ENCODE results near the gene CALML4. TPM values are rescaled to one million over a fixed set of nuclear protein-coding genes. Genes with fewer than 3 reads are reported as not detected.
"Not testable (repeated sequence)": the region's sequence is repeated elsewhere in the genome, so short reads cannot be mapped to it uniquely, and the experiment has no call there.

Gene CALML4
- total RNA-seq, 1 donor from 2014 or later = 14.8 TPM

DNA sequence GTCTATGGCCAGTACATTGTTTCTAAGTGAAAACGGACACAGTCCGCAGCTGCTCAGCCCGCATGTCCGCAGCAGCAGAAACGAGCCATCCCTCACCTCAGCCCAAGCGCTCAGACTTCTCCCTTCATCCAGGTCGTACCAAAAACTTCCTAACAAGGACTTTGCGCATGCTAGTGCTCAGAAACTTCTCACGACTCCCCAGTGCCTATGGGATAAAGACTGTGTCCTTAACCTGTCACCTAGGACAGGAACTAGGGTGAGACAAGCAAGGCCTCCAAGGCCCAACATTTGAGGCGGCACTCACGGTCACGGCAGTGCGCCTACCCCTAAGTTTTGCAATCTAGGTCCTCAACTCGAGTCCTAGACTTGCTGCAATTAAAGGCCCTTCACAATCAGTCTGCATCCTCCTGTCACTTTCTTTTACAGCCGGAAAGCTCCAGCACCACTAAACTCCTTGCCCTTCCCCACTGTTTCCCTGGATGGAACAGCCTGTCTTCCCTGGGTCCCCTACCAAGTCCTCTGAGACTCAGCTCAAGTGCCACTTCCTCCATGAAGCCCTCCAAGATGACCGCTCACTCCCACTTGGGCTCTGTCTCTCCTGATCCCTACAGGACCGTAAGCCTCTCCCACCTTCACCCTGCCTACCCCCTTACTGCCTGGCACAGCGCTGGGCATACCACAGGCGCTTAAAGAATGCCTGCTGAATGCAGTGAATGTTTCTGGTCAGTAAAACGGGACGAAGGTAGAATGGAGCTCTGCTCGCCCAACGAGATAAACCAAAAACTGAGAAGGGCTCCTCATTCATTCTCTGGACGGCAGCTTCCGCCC, 23.2 kb upstream of the CALML4 start:
- no peaks in the 10 kb centered on the region for H3K9me3 Mint-ChIP-seq
- H3K4me3 Mint-ChIP-seq = peak overlapping the region; percentile 92
- H3K4me1 Mint-ChIP-seq = peaks cover 50% of the 10 kb centered on the region
- no peaks in the 10 kb centered on the region for H3K27me3 Mint-ChIP-seq (ENCODE audit: low read depth)
- H3K36me3 Mint-ChIP-seq (ENCODE audit: low read depth) = peaks cover 6% of the 10 kb centered on the region
- peak overlapping the region; percentile 93 for H3K27ac Mint-ChIP-seq (ENCODE audit: unreplicated experiment)
- TF ChIP-seq, protein P1, sequence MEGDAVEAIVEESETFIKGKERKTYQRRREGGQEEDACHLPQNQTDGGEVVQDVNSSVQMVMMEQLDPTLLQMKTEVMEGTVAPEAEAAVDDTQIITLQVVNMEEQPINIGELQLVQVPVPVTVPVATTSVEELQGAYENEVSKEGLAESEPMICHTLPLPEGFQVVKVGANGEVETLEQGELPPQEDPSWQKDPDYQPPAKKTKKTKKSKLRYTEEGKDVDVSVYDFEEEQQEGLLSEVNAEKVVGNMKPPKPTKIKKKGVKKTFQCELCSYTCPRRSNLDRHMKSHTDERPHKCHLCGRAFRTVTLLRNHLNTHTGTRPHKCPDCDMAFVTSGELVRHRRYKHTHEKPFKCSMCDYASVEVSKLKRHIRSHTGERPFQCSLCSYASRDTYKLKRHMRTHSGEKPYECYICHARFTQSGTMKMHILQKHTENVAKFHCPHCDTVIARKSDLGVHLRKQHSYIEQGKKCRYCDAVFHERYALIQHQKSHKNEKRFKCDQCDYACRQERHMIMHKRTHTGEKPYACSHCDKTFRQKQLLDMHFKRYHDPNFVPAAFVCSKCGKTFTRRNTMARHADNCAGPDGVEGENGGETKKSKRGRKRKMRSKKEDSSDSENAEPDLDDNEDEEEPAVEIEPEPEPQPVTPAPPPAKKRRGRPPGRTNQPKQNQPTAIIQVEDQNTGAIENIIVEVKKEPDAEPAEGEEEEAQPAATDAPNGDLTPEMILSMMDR (conservative IDR thresholded peaks at IDR 0.05) = no peak
- DNase-seq (ENCODE audit: low read depth, low spot score) = no peak

GRCh38 chr15:68227643-68228142, 22.6 kb upstream of the CALML4 start:
- H3K27me3 Mint-ChIP-seq (ENCODE audit: low read depth) = no peaks in the 10 kb centered on the region
- peaks cover 56% of the 10 kb centered on the region for H3K4me1 Mint-ChIP-seq
- TF ChIP-seq, protein P1 (conservative IDR thresholded peaks at IDR 0.05) = no peak
- H3K27ac Mint-ChIP-seq (ENCODE audit: unreplicated experiment) = no peak overlapping the region
- H3K4me3 Mint-ChIP-seq = peak overlapping the region; percentile 92
- H3K36me3 Mint-ChIP-seq (ENCODE audit: low read depth) = peaks cover 11% of the 10 kb centered on the region
- H3K9me3 Mint-ChIP-seq = no peaks in the 10 kb centered on the region
- DNase-seq (ENCODE audit: low read depth, low spot score) = no peak

DNA sequence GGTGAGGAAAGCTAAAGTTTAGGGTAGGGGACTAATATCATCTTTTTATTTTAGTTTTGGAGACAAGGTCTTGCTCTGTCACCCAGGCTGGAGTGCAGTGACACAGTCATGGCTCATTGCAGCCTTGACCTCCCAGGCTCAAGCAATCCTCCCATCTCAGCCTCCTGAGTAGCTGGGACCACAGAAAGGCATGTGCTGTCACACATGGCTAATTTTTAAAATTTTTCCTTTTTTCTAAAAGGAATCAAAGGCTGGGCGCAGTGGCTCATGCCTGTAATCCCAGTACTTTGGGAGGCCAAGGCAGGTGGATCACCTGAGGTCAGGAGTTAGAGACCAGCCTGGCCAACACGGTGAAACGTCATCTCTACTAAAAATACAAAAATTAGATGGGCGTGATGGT, 20.3 kb upstream of the CALML4 start:
- not testable (repeated sequence) for DNase-seq (ENCODE audit: low read depth, low spot score); H3K9me3 Mint-ChIP-seq; H3K27ac Mint-ChIP-seq (ENCODE audit: unreplicated experiment)

DNA sequence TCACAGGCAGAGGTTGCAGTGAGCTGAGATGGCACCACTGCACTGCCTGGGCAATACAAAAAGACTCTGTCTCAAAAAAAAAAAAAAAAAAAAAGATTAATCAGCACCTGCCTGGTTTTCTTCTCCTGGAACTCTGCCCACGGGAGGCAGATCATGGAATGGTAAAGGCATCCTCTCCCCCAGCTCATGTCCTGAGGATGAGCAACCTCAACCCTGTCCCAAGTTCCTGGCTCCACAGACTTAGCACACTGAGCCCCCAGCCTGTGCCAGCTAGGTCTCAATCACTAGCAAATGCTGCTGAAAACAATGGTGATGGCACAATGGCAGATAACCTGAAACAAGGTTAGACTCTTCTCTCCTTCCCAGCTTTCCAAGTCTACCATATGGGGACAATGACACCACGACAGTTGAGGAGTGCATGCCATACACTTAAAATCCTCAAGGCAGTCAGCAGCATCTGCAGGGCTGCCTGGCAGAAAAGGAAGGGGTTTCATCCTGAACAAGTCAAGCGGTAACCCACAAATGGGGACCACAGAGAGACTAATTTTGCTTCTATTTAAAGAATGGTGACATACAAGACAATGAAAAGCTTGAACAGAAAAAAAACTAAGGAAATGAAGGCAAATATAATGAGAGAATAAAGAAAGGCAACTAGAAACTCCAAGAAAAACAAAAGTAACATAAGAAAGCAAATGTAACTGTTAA, 19.6 kb upstream of the CALML4 start:
- no peaks in the 10 kb centered on the region for H3K27me3 Mint-ChIP-seq (ENCODE audit: low read depth)
- DNase-seq (ENCODE audit: low read depth, low spot score) = no peak
- peaks cover 37% of the 10 kb centered on the region for H3K4me1 Mint-ChIP-seq
- H3K4me3 Mint-ChIP-seq = peak overlapping the region; percentile 53
- TF ChIP-seq, protein P1 (conservative IDR thresholded peaks at IDR 0.05) = no peak
- H3K9me3 Mint-ChIP-seq = no peaks in the 10 kb centered on the region
- H3K27ac Mint-ChIP-seq (ENCODE audit: unreplicated experiment) = no peak overlapping the region
- H3K36me3 Mint-ChIP-seq (ENCODE audit: low read depth) = peaks cover 18% of the 10 kb centered on the region

More for the DNA sequence above, 20.3 kb upstream of the CALML4 start:
- peak overlapping the region; percentile 53 for H3K4me3 Mint-ChIP-seq
- H3K36me3 Mint-ChIP-seq (ENCODE audit: low read depth) = peaks cover 12% of the 10 kb centered on the region
- not testable (repeated sequence) for H3K27me3 Mint-ChIP-seq (ENCODE audit: low read depth)
- H3K4me1 Mint-ChIP-seq = peaks cover 43% of the 10 kb centered on the region

DNA sequence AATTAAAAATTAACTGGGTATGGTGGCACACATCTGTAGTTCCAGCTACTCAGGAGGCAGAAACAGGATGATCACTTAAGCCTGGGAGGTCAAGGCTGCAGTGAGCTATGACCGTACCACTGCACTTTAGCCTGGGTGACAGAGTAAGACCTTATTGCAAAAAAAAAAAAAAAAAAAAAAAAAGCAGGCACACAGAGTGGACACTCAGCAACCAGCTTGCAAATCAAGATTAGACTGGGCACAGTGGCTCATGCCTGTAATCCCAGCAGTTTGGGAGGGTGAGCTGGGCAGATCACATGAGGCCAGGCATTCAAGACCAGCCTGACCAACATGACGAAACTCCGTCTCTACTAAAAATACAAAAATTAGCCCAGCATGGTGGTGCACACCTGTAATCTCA, 19.0 kb upstream of the CALML4 start:
- Mint-ChIP-seq H3K27ac (ENCODE audit: unreplicated experiment) (no peak overlapping the region), H3K4me3 (no peak overlapping the region), H3K9me3 (no peaks in the 10 kb centered on the region), H3K4me1 (peaks cover 36% of the 10 kb centered on the region), H3K36me3 (ENCODE audit: low read depth) (peaks cover 18% of the 10 kb centered on the region), H3K27me3 (ENCODE audit: low read depth) (no peaks in the 10 kb centered on the region)
- TF ChIP-seq, protein P1 (conservative IDR thresholded peaks at IDR 0.05) = no peak
- no peak for DNase-seq (ENCODE audit: low read depth, low spot score)

Data from neural crest cell (in vitro differentiated cells).